Measurements from ENCODE around the gene CRTC1.
"Not testable (repeated sequence)": the region's sequence is repeated elsewhere in the genome, so short reads cannot be mapped to it uniquely, and the experiment has no call there.

The CRTC1 gene

DNA sequence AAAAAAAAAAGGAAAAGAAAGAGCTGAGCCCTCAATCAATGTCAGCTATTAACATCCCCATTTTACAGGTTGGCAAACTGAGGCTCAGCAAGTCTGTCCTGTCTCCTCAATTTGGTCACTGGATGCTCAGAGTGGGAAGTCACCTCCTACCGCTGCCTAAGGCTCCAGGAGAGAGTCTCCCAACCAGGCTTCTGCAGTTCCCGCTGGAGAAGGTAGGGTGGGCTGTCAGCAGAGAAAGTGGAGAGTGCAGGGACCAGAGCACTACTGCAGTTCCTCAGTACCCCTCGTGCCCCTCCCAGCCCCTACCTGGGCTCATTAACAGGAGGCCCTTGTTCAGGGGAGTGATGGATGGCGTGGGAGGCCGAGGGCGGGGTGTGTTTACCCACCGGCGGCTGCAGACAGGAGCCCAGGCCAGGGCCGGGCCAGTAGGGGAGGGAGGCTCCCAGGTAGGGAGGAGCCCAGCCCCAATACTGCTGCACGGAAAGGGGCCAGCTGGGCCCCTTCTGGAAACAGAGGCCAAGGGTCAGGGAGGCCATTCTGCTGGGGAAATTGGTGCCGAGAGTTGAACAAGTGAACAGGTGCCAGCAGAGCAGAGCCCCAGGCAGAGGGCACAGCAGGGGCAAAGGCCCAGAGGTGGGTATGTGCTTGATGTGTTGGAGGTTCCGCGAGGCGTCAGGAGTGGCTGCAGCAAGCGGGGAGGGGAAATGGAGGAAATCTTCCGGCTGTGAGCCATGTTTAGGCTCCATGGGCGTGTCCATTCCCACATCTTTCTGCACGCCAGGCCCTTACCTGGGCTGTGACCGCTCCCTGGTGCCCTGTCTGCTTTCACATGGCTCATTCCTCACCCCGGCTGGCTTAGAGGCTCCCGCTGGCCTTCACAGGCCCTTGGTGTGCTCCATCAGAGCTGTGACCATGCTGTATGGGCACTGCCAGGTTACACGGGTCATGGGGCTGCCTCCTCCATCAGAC is 115.2 kb downstream of the CRTC1 start:
- DNase-seq (ENCODE audit: low read depth in 3 of 3, low spot score in 1 of 3) = no peak

- DNase-seq (ENCODE audit: low read depth in 3 of 3, low spot score in 1 of 3) = no peak
Measured at GRCh38 chr19:18799389-18799970, 116.0 kb downstream of the CRTC1 start.

GRCh38 chr19:18800079-18800478 is 116.6 kb downstream of the CRTC1 start:
- no peak for DNase-seq (ENCODE audit: low read depth in 3 of 3, low spot score in 1 of 3)

DNA sequence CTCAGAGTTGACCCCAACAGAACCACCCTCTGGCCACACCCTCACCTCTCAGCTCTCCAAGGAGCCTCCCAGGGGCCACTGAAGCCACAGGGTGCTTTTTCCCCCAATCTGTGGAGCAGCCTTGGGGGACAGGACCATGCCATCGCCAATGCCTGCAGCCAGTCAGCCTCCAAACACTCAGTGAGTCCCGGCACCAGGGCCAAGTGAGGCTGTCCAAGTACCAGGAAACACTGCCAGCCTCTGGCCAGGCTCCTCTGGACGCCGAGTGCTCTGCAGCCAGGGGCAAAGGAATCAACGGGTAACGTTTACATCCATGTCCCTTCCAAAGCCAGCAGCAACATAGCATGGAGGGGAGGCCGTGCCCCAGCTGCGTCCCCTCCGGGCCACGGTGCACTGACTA is 117.2 kb downstream of the CRTC1 start:
- DNase-seq (ENCODE audit: low read depth in 3 of 3, low spot score in 1 of 3) = no peak

DNA sequence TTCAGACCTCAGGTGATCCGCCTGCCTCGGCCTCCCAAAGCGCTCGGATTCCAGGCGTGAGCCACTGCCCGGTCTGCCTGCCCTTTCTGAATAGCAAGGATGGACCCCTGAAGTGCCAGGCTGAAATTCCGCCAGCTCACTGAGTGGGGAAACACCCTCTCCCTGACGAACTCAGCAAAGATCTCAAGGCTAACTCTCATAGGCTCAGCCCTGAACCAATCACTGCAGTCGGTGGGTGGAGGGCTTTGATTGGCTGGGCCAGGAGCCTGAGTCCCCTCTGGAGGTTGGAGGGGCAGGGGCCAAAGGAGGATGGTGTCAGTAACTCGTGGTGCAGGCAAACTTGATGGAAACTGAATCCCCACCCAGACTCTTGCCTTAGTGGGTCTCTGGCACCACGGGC is 118.9 kb downstream of the CRTC1 start:
- no peak for DNase-seq (ENCODE audit: low read depth in 3 of 3, low spot score in 1 of 3)

DNA sequence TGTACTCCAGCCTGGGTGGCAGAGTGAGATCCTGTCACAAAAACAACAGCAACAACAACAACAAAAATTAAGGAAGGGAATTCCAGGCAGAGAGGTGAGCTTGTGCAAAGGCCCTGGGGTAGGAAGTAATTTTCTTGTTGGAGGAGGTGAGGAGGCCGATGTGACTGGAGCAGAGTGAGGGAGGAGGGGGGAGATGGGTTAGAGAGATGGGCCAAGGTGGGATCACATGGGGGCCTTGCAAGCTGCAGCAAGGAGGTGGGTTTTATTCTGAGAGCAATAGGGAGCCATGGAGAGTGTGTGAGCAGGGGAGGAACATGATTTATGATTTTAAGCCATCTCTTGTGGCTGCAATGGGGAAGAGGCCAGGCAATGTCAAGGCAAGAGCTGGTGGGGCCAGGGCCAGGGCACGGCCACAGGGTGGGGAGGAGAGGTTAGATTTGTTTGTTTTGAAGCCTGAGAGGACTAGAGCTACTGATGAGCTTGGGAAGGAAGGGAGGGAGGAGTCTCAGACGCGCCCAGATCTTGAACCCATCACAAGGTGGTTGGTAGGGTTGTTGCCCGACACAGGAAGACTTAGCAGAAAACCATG is 120.2 kb downstream of the CRTC1 start:
- DNase-seq (ENCODE audit: low read depth in 3 of 3, low spot score in 1 of 3) = no peak

- no peak for DNase-seq (ENCODE audit: low read depth in 3 of 3, low spot score in 1 of 3)
Measured at GRCh38 chr19:18804139-18804601, 120.7 kb downstream of the CRTC1 start.

DNA sequence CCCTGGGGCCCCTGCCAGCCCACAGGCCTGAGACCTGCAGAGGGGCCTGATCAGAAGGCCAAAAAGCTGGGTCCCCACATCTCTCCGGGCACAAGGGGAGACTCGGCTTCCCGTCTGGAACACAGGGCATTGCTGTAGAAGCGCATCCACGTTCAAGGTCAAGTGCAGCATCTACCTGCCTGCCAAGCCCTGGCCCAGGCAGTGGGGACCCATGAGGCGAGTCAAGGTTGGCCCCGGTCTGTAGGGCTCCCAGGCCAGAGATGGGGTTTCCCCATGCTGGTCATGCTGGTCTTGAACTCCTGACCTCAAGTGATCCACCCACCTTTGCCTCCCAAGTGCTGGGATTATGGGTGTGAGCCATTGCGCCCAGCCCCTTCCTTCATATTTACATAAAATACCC is 121.2 kb downstream of the CRTC1 start:
- DNase-seq (ENCODE audit: low read depth in 3 of 3, low spot score in 1 of 3) = no peak

- no peak for DNase-seq (ENCODE audit: low read depth in 3 of 3, low spot score in 1 of 3)
Measured at GRCh38 chr19:18807861-18808331, 124.4 kb downstream of the CRTC1 start.

DNA sequence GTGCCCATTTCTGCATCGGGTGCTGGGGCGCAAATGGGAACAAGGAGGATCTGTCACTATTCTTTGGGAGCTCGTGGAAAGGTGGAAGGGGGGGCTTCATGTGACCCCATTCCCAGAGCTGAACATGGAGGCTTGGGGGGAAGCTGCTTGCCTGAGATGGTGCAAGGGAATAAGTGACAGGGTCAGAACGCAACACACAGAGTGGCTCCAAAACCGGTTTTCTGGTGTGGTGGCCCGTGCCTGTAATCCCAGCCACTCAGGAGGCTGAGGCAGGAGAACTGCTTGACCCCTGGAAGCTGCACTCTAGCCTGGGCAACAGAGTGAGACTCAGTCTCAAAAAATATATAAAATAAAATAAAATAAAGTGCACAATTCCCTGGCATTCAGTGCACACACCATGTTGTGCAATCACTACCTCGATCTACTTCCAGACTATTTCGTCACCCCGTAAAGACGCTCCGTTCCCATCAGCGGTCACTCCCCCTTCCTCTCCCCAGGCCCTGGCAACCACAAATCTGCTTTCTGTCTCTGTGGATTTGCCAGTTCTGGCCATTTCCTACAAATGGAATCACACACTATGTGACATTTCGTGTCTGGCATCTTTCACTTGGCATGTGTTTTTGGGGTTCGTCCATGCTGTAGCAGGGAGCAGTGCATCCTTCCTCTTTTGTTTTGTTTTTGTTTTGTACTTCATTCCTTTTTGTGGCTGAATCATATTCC is 125.8 kb downstream of the CRTC1 start:
- no peak for DNase-seq (ENCODE audit: low read depth in 3 of 3, low spot score in 1 of 3)

- DNase-seq (ENCODE audit: low read depth in 3 of 3, low spot score in 1 of 3) = not testable (repeated sequence)
Measured at GRCh38 chr19:18811638-18812037, 128.2 kb downstream of the CRTC1 start.

- DNase-seq (ENCODE audit: low read depth in 3 of 3, low spot score in 1 of 3) = no peak
Measured at GRCh38 chr19:18814063-18814462, 130.6 kb downstream of the CRTC1 start.

DNA sequence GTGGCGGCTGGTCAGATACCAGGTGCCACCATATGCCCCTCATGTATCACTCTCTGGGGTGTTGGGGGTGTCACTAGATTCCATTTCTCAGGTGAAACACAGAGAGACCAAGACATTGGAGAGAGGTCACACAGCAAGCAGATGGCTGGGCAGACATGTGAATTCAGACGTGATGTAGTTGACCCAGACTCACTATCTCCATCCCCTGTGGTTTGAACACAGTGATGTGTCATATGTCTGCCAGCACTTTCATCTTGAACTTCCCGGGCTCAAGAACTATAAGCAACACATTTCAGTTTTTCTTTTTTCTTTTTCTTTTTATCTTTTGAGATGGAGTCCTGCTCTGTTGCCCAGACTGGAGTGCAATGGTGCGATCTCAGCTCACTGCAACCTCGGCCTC is 132.2 kb downstream of the CRTC1 start:
- no peak for DNase-seq (ENCODE audit: low read depth in 3 of 3, low spot score in 1 of 3)

- not testable (repeated sequence) for DNase-seq (ENCODE audit: low read depth in 3 of 3, low spot score in 1 of 3)
Measured at GRCh38 chr19:18816645-18817044, 133.2 kb downstream of the CRTC1 start.

DNA sequence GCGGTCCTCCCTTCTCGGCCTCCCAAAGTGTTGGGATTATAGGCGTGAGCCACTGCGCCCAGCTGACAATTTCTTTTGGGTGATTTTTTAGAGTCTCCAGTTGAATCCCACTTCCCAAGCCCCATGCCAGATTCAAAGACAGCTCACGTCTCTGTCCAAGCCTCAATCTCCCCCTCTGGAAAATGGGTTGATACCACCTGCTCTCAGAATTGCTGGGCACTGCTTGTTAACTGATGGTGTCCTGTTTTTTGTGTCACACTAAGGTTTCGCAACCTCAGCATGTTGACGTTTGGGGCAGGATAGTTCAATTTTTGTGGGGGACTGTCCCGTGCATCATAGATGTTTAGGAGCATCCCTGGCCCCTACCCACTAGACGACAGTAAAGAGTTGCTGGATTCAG is 134.1 kb downstream of the CRTC1 start:
- no peak for DNase-seq (ENCODE audit: low read depth in 3 of 3, low spot score in 1 of 3)

GRCh38 chr19:18828786-18829185 is 145.3 kb downstream of the CRTC1 start:
- DNase-seq (ENCODE audit: low read depth in 3 of 3, low spot score in 1 of 3) = no peak

DNA sequence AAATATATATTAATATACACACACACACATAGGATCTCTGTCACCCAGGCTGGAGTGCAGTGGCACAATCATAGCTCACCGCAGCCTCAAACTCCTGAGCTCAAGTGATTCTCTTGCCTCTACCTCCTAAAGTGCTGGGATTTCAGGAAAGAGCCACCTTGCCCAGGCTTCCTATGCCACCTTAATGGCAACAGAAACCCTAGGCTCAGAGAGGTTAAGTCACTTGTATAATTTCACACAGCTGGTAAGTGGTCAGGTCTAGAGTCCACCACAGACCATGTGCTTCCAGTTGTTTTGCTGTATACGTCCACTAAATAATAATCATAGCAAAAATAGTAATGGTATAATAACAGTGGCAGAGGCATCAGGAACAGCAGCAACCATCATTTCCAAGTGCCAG is 147.0 kb downstream of the CRTC1 start:
- DNase-seq (ENCODE audit: low read depth in 3 of 3, low spot score in 1 of 3) = no peak

DNA sequence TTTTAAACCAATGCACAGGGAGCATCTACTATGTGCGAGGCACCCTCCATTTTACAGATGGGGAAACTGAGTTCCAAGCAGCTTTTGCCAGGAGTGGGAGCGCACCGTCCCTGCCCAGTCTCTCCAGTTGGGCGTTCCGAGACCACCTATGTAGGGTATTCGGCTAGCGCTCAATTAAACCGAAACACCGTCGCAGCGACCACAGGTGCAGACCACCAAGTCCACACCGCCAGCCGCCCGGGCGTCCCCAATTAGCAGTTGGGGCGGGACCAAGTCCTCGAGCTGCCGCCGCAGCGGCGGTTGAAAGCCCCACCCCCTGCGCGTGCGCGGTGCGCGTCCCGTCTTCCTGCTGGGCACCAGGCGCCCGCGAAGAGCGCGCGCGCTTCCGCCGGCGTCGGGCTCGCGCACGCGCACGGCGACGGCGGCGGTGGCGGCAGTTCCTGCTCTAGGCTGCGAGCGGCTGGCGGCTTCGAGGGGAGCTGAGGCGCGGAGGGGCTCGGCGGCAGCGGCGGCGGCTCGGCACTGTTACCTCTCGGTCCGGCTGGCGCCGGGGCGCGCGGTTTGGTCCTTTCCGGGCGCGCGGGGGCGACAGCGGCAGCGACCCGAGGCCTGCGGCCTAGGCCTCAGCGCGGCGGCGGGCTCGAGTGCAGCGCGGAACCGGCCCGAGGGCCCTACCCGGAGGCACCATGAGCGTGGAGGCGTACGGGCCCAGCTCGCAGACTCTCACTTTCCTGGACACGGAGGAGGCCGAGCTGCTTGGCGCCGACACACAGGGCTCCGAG is 148.2 kb downstream of the CRTC1 start, which contains the start of gene UPF1:
Gene UPF1 (plus strand): TSS at position 436 of the 782 bp plus-strand sequence. CDS start 251 bp downstream, at position 687.
- peak; percentile 87 to 95 (median 92) for DNase-seq (ENCODE audit: low read depth in 3 of 3, low spot score in 1 of 3)
